Myometrial cell (primary cell): ENCODE measurements around the gene PPP4C. TPM values are rescaled to one million over a fixed set of nuclear protein-coding genes. Genes with fewer than 3 reads are reported as not detected.

Source experiments
- total RNA-seq: library from RNA; depleted of rRNA; stranded (reverse); fragments of >200 nt; gene quantifications from 2 replicates; pipeline ENCODE4 v1.2.3, GENCODE V29; 2015

Gene PPP4C
- 141 and 176 TPM in 2 replicates for total RNA-seq

DNA sequence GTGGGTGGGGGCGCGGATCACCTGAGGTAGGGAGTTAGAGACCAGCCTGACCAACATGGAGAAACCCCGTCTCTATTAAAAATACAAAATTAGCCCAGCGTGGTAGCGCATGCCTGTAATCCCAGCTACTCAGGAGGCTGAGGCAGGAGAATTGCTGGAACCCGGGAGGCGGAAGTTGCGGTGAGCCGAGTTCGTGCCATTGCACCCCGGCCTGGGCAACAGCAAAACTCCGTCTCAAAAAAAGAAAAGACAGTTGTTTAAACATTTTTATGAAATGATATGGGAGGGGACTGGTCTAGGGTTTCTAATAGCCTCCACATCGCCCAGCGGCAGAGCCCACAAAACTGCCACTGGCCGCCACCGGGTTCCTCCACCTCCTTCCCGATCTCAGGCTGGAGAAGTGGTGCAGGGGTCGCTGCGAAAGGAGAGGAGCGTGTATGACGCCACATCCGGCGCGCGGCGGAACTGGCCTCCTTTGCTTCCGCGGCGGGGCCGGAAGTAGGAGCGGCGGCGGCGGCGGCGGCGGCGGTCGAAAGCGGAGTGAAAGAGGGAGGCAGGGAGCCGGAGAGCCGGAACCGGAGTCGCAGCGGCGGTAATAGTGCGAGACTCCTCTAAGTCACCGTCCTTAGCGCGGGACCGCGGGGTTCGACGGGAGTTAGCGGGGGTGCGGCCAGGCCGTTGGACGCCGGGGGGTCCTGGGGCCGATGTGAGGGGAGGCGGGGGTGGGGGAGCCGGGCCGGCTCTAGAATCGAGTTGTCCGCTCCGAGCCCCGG is at the start of gene PPP4C:
Gene PPP4C, plus strand, starts transcription at position 492 of the 773 bp plus-strand sequence. CDS start 384 bp downstream, outside the sequence.

DNA sequence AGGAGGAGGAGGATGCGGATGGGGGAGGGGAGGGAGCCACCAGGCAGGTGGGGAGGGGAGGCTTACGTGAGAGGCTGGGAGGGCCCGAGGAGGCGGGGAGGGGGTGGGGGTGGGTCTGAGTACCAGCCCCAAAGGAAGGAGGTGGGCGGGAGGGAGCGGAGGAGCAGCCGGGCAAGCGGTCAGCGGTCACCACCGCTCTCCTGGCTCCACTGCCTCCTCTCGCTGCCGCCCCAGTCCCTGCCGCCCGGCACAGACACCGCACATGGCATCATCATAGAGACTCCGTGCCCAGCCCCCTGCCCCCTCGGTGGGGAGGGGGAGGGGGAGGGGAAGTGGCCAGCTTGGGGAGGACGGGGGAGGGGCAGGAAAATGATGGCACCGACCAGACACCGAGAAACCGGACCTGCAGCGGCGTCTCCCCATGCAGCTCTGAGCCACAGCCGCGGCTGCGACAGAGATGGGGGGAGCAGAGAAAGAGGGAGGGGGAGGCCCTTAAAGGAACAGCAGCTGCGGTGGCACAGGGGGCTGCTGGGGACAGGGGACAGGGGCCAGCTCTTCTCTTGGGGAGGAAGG is 44.9 kb upstream of the PPP4C start, which contains the start of gene TLCD3B:
Gene TLCD3B, minus strand, starts transcription at position 431 of the 573 bp plus-strand sequence. CDS start 744 bp downstream, outside the sequence.

DNA sequence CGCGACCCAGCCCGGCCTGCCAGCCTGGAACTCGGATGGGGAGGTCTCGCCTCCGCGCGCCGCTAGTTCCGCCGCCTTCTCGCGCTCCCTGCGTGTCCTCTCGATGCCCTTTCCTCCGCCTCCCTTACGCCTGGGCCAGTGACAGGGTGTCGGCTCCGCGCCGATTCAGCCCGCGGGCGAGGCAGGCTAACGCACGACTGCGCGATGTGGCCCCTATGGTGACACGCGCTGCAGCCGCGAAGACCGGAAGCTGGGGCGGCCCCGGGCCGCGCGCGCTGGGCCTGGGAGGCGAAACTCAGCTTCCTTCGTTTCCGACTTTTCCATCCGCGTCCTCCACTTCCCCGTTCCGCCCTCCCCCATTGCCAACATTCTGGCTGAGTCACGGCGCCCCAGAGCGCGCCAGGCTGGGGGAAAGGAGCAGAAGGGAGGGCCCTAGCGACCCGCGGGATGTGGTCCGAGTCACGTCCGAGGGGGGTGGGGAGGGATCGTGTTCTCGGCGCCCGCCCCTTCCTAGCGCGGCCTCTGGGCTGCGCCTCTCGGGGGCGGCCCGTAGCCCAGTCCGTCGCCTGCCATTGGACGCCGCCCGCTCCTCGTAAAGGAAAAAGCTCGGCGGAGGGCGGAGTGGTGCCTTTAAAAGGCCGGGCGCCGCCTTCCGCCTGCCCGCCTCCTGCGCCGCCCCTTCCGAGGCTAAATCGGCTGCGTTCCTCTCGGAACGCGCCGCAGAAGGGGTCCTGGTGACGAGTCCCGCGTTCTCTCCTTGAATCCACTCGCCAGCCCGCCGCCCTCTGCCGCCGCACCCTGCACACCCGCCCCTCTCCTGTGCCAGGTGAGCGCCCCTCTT is 10.5 kb upstream of the PPP4C start, which contains the start of gene ALDOA:
Gene ALDOA, plus strand, starts transcription at position 659 of the 841 bp plus-strand sequence. CDS start 1,138 bp downstream, outside the sequence.

DNA sequence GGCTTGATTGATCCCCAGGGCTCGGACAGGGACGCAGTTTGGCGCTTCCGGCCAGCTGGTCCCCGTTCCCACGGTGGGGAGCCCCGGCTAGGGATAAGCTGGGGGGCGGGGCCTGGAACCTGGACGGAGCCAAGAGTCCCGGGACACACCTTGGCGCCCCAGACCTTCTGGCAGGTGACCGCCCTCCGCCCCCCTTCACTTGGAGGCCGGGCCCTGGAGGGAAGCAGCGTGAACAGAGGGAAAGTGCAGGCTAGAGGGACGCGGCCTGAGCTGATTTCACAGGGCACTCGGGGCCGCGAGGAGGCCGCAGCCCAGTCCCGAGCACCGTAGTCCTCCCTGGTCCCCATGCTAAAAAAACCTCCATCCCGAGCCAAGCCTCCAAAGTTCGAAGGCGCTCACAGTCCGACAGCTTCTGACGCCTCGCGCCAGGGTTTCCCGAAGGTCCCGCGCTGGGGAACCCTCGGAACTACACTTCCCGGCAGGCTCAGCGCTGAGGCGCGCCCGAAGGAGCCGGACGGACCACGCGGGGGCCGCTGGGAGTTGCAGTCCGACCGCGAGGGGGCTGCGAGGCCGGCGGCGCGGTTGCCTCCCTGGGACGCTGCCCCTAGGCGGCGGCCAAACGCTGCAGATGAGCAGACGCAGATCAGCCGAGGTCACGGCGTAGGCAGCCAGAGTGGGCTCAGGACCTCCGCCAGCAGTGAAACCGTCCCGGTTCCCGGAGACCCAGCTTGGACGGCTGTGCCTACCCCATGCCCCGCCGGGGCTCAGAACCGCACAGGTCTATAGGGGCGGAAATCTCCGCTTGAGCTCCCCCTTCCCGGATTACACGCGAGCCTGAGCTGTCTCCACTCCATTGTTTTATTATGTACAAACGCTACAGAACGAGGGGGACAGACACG is 15.9 kb downstream of the PPP4C start, which contains the start of gene TBX6:
Gene TBX6, minus strand, starts transcription at position 451 of the 899 bp plus-strand sequence. CDS start 731 bp downstream, outside the sequence.

DNA sequence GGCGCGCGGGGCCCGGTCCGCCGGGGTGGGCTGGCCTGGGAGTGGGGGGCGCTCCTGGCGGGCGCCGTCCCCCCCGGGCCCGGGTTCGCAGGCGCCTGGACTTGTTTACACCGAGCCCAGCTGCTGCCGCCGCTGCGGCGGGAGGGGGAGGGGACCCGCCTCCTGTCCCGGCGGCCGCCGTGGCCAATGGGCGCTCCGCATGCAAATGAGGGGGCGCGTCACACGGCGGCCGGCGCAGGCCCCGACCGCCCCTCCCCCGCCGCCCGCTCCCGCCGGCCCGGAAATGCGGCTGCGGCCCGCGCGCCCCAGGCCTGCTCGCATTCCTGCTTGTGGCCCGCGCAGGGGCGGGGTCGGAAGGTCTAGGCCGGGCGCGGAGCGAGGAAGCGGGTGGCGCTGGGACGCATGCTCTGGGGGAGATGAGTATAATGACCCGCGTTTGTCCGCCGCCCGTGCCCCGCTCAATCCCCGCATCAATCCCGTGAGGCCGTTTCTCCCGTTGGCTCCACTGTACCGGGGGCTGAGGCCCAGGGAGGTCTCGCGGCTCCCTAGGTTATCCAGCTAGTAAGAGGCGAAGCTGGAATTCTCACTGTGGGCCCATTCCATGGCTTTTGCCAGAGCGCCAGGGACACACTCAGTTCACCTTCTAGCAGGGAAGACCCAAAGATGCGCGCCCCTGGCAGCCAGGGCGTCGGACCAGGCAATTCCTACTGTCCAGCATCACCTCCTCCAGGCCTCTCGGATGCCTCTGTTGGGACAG is 20.5 kb downstream of the PPP4C start, which contains the start of gene YPEL3:
Gene YPEL3, minus strand, starts transcription at position 109 of the 757 bp plus-strand sequence. CDS start 731 bp downstream, outside the sequence.

DNA sequence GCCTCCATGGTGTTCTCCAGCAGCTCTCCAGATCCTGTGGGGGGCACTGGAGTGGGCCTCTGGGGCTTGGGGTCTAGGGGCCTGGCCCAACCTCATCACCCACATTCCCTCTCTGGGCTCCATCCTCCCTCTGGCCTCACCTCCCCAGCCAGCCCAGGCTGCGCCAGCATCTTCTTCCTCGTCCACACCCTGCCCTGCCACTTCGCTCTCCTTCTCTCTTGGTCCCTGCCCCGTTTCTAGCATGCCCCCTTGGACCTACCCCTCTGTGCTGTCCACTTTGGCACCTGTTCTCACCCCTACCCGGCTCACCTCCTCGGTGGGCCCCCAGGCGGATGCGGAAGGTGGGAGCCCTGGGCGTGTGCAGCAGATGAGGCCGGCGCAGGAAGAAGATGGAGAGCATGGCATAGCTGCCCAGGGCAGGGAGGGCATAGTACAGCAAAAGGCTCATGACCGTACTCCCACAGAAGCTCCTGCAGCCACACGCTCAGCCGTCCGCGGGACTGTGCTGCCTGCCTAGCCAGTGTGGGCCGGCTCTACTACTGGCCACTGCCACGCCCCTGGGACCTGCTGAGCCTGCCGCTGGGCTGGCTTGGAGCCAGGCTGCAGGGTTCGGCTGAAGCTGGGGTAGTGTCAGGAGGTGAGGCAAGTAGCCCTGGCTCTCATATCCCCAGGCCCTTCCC is 37.4 kb downstream of the PPP4C start, which contains the start of gene GDPD3:
Gene GDPD3, minus strand, starts transcription at position 507 of the 680 bp plus-strand sequence. Its CDS starts 59 bp downstream, at position 448.

Other genes starting within 250 kb of the PPP4C start
- 101 and 105 TPM in 2 replicates for gene CDIPT, start 212.8 kb upstream of the PPP4C start, total RNA-seq
- 7.1 and 17.9 TPM in 2 replicates for gene SEZ6L2, start 176.4 kb upstream of the PPP4C start, total RNA-seq
- gene ASPHD1, start 175.5 kb upstream of the PPP4C start, total RNA-seq = 8.1 and 11.5 TPM in 2 replicates
- 6.1 and 9.7 TPM in 2 replicates for gene KCTD13, start 149.8 kb upstream of the PPP4C start, total RNA-seq
- 141 and 145 TPM in 2 replicates for gene TMEM219, start 113.9 kb upstream of the PPP4C start, total RNA-seq
- gene TAOK2, start 102.1 kb upstream of the PPP4C start, total RNA-seq = 36.9 and 38.3 TPM in 2 replicates
- 12.1 and 13.8 TPM in 2 replicates for gene HIRIP3, start 80.4 kb upstream of the PPP4C start, total RNA-seq
- 56.8 and 138 TPM in 2 replicates for gene INO80E, start 79.8 kb upstream of the PPP4C start, total RNA-seq
- 0.53 TPM in 1 of 2 replicates, not detected in the other for gene DOC2A, start 65.0 kb upstream of the PPP4C start, total RNA-seq
- not detected in 2 replicates for gene C16orf92, start 52.8 kb upstream of the PPP4C start, total RNA-seq
- gene TLCD3B, start 44.7 kb upstream of the PPP4C start, total RNA-seq = 1.2 TPM in 1 of 2 replicates, not detected in the other
- gene ALDOA, start 10.2 kb upstream of the PPP4C start, total RNA-seq = 1,681 and 1,789 TPM in 2 replicates
- 0.35 and 0.86 TPM in 2 replicates for gene TBX6, start 15.9 kb downstream of the PPP4C start, total RNA-seq
- gene YPEL3, start 20.2 kb downstream of the PPP4C start, total RNA-seq = 17.9 and 28.3 TPM in 2 replicates
- 0.89 and 2.9 TPM in 2 replicates for gene GDPD3, start 37.5 kb downstream of the PPP4C start, total RNA-seq
- gene MAPK3, start 47.2 kb downstream of the PPP4C start, total RNA-seq = 69.5 and 90.6 TPM in 2 replicates
- 4.3 and 7.2 TPM in 2 replicates for gene CORO1A, start 107.6 kb downstream of the PPP4C start, total RNA-seq
- 316 and 413 TPM in 2 replicates for gene BOLA2B, start 117.7 kb downstream of the PPP4C start, total RNA-seq
- gene SLX1A, start 117.9 kb downstream of the PPP4C start, total RNA-seq = 57.9 and 58.7 TPM in 2 replicates
- gene SULT1A3, start 123.3 kb downstream of the PPP4C start, total RNA-seq = 1.7 and 5.0 TPM in 2 replicates
- gene NPIPB13, start 172.5 kb downstream of the PPP4C start, total RNA-seq = 0.18 and 0.29 TPM in 2 replicates